ENCODE measurements around the gene ITGBL1. TPM values are rescaled to one million over a fixed set of nuclear protein-coding genes. Genes with fewer than 3 reads are reported as not detected.

The ITGBL1 gene
- total and polyA plus RNA-seq, 2 experiments from 2014 or later: 0.29 TPM; not detected in 1

DNA sequence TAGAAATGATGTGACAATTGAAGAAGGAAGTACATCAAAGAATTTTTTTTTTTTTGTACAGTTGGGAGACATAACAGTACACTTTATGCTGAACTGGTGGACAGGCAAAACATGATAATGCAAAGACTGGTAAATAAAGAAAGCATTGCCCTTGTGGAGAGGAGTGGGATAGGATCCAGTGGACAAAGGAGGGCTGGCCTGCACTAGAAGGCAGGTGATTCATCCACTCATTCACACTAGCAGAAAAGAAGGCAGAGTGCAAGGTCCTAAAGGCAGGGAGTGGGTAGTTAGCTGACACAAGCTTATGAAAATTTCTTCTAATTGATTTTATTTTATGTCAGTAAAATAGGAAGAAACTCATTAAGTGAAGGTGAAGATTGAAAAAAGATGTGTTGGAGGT is 18.6 kb upstream of the ITGBL1 start:
- H3K36me3 ChIP-seq (ENCODE audit: insufficient read depth): no peaks in the 10 kb centered on the region
- H2AFZ ChIP-seq: no peak overlapping the region
- H3K27ac ChIP-seq (ENCODE audit: low read depth): no peak overlapping the region
- no peaks in the 10 kb centered on the region for H3K4me1 ChIP-seq (ENCODE audit: insufficient read depth)
- Mint-ChIP-seq H3K4me3 (no peak overlapping the region), H3K9me3 (no peaks in the 10 kb centered on the region), H3K27me3 (ENCODE audit: insufficient read depth, low read depth, poor library complexity) (no peaks in the 10 kb centered on the region), H3K4me1 (no peaks in the 10 kb centered on the region), H3K36me3 (ENCODE audit: low read depth) (no peaks in the 10 kb centered on the region), H3K27ac (no peak overlapping the region)
- no peaks in the 10 kb centered on the region for H3K27me3 ChIP-seq (ENCODE audit: insufficient read depth)
- DNase-seq (ENCODE audit: low spot score) (no peak), ATAC-seq (no peak)
- no peaks in the 10 kb centered on the region for H3F3A ChIP-seq (replicated peaks; ENCODE audit: low read depth)
- no peak overlapping the region for H3K4me2 ChIP-seq
- H3K79me2 ChIP-seq (replicated peaks; ENCODE audit: insufficient read depth): no peaks in the 10 kb centered on the region
- TF ChIP-seq JUNB (IDR thresholded peaks at IDR 0.05; ENCODE audit: unreplicated experiment) (no peak), EZH2phosphoT487 (IDR thresholded peaks at IDR 0.05; ENCODE audit: unreplicated experiment) (no peak), ZNF462 (CRISPR knock-in tag; IDR thresholded peaks at IDR 0.05) (no peak), ETS1 (IDR thresholded peaks at IDR 0.05) (no peak), EZH2 (IDR thresholded peaks at IDR 0.05; ENCODE audit: low read depth, unreplicated experiment) (no peak), ZNF331 (CRISPR knock-in tag; IDR thresholded peaks at IDR 0.05; ENCODE audit: low read depth) (no peak), STAT1 (IDR thresholded peaks at IDR 0.05; ENCODE audit: unreplicated experiment) (no peak), NANOG (IDR thresholded peaks at IDR 0.05; ENCODE audit: borderline replicate concordance) (no peak), CREB1 (CRISPR knock-in tag; IDR thresholded peaks at IDR 0.05; ENCODE audit: low read depth) (no peak), ZNF114 (CRISPR knock-in tag; IDR thresholded peaks at IDR 0.05) (no peak), POLR2AphosphoS5 (IDR thresholded peaks at IDR 0.05; ENCODE audit: low read depth) (no peak), REST (IDR thresholded peaks at IDR 0.05; ENCODE audit: unreplicated experiment) (no peak)
- TF ChIP-seq, protein P1, sequence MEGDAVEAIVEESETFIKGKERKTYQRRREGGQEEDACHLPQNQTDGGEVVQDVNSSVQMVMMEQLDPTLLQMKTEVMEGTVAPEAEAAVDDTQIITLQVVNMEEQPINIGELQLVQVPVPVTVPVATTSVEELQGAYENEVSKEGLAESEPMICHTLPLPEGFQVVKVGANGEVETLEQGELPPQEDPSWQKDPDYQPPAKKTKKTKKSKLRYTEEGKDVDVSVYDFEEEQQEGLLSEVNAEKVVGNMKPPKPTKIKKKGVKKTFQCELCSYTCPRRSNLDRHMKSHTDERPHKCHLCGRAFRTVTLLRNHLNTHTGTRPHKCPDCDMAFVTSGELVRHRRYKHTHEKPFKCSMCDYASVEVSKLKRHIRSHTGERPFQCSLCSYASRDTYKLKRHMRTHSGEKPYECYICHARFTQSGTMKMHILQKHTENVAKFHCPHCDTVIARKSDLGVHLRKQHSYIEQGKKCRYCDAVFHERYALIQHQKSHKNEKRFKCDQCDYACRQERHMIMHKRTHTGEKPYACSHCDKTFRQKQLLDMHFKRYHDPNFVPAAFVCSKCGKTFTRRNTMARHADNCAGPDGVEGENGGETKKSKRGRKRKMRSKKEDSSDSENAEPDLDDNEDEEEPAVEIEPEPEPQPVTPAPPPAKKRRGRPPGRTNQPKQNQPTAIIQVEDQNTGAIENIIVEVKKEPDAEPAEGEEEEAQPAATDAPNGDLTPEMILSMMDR (conservative IDR thresholded peaks at IDR 0.05; ENCODE audit: low read depth in 2 of 2): no peak
- no peak overlapping the region for H3K4me3 ChIP-seq
- H4K20me1 ChIP-seq (replicated peaks; ENCODE audit: insufficient read depth): no peaks in the 10 kb centered on the region
- H3K9me2 ChIP-seq (ENCODE audit: insufficient read depth): no peaks in the 10 kb centered on the region

Measured in GM23338 (cell line).